Stimulated activated CD4-positive, alpha-beta T cell treated with anti-CD3 and anti-CD28 coated beads, Interleukin-2, amount 100 ng/mL, for 24 hours (primary cell): ENCODE data around the gene GTF2F2.

Experiments
- DNase-seq, 2 donors: peaks; one replicate each; pipeline ENCODE4 v3.0.0-alpha.2; 2020

Gene GTF2F2

DNA sequence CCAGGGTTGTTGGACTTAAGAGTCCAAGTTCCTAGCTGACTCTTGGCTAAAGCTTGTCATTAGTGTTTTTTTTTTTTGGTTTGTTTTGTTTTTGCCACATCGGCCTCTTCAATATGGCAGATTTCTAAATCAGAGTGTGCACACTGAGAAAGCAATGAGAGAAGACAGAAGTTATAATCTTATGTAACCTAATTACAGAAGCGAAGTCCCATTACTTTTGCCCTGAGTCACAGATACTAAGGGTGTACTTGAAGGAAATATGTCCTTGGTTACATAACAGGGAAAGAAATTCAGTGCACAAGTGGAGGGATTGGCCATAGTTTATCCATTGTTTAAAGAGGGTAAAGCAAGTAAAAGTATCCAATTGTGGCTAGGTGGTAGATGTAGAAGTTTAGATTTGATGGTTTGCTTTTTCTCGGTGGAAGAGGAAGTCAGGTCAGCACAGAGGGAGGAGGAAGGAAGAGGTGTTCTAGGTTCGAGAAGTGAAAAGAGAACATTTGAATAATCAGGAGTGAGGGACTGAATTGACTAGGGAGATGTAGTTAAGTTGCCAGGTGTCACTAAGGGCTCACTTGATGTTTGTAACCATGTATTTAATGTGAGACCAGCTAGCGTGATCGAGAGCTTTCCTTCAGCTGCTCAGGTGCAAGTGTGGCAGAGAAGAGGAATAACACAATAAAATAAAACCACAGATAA is 12.2 kb downstream of the GTF2F2 start:
- no peak for DNase-seq

DNA sequence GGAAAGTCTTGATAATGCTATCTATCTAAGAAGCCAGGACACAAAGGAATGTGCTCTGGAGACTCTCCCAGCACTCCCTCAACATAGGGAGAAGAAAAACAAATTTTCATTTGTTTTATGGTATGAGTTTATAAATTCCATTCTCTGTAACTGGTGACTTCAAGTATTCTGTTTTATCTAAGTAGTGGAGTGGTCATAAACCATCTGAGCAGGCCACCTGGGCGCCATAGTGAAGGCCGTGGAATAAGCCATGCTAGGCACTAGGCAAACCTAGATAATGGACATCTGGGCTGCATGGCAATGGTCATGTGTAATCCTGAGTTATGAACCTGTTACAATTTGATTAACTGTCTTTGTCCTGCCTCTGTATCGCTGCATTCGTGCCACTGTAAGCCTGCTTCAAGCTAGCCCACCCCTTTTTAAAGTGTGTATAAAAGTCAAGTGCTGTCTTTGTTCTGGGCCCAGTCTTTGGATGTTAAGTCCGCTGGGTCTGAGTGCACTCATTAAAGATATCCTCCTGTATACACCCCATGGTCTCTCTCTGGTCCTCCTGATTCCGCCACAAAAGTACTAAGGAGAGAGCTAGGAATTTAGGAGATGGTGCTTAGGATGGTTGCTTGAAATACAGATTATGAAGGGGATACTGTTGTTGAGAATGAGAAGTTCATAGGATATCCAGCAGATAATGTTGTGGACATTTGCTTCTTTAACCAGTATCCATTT is 13.2 kb downstream of the GTF2F2 start:
- no peak for DNase-seq

DNA sequence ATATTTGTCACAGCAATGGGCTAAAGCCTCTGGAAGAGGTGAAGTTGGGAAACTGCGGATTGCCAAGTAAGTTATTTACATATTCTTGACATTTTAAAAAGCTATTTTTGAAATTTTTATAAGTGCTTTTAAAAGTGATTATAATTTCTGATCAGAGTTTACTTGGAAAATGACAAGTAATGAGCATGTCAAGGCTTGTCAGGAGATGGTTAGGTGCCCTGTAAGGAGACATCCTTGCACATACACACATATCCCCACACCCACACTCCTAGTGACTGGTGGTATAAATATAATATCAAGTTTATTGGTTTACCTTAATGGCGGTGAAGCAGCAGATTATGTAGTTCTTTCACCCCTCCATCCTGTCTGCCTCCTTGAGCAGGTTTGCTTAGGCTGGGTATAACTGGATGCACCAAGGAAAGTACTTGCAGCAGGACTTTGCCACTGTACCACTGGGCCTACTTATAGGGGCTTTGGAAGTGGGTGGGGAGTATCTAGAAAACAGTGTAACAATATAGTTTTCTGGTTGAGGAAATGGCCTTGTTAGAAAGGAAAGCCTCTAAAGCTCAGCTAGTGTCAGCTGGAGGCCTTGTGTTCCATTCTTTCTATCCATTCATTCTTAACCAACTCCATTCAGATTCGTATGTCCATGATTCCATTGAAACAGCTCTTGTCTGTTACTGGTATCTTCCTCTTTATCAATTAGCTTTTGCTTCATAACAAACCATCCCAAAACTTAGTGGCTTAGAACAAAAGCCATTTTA is 16.6 kb downstream of the GTF2F2 start:
- DNase-seq = no peak

DNA sequence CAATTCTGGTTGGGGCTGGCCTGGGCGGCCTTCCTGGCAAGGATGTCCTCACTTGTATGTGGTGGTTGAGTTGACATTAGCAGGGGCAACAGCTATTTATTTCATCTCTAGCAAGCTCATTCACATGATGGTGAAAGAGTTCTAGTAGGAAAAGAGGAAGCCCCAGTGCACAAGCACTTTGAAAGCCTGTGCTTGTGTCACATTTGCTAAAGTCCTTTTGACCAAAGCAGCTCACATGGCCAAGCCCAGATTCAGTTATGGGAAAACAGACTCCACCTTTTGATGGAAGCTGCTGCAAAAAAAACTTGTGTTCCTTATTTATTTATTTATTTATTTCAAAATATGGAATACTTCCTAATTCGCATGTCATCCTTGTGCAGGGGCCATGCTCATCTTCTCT is 17.2 kb downstream of the GTF2F2 start:
- no peak for DNase-seq

DNA sequence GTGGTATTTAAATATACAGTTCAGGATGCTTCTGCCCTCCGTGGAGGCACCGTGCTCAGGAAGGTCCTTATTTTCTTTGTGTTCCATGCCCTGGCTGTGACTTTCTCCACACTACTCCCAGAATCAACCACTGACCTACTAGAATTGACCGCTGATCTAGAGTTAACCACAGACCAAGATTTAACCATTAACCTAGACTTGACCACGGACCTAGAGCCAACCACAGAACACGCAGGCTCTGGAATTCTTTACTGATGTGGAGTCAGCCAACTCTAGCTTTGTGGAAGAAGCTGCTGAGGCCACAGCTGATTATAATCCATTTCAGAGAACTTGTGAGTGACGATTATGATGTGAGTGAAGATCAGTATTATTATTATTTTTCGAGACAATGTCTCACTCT is 18.0 kb downstream of the GTF2F2 start:
- no peak for DNase-seq

DNA sequence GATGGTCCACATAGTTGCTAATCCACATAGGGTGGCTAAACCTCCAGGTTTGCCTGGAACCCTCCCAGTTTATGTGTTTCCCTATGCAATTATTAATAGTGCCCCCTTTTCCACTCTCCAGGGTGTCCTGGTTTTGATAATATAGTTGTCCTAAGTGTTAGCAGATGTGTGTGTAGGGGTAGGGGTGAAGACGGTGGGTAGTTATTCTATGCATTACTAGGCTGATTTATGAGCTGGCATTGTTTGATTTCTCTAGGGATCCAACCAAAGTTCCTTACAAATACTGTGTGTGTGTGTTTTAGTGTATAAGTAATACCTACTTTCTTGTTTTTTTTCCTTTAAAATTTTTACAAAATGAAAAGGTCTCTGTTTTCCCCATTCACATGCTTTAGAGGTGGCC is 21.1 kb downstream of the GTF2F2 start:
- no peak for DNase-seq

DNA sequence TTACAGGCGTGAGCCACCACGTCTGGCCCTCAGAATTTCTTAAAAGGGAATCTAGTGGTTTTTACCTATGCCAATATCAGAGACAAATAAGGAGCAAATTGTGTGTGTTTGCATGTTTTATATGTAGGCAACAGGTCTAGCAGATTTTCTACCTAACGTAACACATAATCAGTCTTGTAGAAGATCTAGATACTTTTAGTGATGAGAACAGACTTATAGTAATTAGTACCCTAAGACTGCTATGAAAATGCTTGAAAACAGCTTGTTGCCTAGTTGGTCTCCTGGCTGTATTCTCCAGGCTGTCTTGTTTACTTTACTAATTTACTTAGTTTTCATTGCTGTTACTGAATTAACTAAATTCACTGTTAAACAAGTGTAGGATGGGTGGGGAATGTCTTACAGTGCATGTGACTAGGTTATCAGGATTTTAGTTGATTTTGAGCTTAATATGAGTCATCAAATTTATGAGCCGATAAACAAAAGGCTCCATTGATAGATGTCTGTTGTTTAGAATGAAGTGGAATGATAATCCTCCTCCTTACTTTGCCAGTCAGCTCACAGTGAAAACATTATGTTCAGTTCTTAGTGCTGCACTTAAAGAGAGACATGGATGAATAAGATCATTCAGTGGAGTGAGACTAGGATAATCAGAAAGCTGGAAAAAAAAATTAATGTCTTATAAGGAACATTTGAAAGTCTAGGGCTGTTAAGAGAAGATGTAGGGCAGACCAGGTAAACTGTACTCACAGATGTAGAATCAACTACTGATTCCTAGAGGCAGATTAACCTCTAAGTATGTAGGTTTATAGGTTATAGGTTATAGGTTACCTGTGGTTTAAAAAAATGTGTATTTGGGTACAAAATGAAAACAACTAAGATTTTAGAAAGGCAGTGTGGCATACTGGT is 22.4 kb downstream of the GTF2F2 start:
- no peak for DNase-seq

DNA sequence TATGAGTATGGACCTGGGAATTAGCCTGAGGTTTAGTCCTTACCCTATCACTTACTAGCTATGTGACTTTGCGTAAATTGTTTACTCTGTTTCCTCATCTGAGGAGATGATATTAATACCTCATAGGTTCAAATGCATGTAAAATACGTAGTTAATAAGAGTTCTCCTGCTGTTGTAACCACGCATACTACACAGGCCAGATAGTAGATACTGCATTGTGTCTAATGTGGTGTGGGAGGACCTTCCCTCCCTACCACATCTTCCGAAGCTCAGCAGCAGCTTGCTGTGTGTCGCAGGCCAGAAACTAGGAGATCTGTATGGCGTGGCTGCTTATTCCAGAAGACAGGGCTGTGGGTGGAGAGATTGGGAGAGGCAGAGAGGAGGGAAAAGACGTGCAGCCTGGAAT is 23.0 kb downstream of the GTF2F2 start:
- no peak for DNase-seq

DNA sequence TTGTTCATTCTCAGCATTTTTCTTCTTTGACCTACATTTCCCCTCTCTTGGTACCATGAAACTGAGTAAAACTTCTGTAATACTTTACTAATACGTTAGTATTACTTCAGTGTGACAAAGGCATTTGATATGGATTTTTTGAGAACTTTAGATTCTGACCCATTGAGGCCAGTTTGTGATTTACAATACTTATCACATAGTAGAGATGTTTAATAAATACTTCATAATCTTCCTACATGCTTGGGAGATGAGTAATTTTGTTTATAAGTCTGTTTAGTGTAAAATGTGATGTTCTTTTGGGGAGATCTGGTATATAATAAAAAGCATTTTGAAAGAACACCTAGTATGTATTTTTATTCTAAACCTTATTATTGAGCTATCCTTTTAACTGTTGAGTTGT is 29.7 kb downstream of the GTF2F2 start:
- no peak for DNase-seq

DNA sequence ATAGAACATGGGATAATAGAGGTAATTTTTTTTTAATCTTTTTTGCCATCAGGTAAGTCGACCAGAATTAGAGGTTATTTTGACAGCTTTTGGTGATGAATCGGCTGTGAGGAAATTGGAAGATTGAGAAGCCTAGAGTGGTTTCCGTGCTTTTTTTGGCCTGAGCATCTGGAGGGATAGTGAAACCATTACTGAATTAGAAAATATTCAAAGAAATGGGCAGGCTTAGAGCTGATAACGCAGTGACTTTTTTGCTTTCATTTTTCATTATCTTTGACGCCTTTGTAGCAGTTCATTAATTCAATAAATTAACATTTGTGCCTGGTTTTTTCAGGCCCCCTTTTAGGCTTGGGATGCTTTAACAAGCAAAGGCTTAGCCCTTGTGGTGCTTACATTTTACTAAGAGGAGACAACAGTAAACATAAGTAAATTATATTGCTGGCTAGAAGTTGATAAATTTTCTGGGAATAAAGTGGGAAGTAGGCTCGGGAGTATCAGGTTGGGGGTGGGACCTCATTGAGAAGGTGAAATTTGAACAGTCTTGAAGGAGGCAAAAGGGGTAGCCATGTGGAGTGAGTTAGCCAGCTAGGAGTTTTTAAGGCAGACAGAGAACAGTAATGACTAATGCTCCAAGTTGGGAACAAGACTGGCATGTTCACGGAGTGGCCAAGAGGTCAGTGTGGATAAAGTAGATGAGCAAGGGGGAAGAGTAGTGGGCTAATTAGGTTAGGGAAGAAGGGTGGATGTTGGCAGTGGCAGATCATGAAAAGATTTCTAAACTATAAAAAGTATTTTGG is 36.5 kb downstream of the GTF2F2 start:
- no peak for DNase-seq

DNA sequence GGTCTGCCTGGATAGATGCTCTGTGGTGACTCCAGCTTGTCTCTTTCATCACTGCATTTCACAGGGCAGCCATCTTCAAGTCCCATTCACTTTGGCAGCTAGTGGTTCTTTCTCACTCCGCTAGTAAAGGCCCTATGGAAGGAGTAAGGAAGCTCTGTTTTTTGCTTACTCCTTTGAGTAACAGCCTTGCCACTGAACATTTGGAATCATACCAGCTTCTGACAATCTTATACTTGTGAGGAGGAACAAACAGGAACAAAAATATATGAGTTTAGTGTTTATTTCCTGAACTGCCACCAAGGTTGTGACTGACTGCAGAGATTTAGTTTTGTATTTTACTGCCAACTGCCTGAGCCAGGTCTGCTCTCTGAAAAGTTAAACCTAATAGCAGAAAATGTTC is 41.9 kb downstream of the GTF2F2 start:
- no peak for DNase-seq

DNA sequence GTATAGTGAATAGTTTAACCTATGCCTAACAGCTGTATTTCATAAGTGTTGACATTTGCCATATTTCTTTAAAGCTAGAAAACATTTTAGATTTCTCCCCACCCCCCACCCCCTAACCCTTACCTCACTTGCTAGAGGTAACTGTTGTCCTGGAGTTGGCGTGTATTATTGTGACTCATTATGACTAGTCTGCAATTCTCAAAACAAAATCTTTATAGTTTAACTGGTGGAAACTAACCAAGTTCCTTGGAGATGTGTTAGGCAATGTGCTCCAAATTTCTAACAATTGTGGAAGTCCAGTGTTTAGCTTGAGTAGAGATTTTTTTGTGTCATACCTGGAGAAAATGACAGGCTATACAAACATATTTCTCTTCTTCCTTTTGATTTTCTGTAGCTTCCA is 42.5 kb downstream of the GTF2F2 start:
- no peak for DNase-seq

DNA sequence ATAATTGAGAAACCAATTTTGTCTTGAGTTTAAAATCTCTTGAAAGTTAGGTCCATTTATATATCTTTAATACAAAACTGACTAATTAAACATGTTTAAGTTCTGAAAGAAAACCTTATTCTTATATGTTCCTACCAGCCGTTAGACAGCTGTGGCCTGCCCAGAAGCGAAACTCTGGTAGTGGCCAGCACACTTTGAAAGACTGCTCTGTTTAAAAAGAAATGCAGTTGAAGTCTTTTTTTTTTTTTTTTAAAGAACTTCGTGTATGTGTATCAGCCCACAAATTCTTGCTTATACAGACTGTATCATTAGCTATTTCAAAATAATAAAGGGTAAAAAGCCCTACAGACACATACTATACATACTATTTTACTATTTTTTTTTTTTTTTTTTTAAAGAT is 46.5 kb downstream of the GTF2F2 start:
- no peak for DNase-seq

DNA sequence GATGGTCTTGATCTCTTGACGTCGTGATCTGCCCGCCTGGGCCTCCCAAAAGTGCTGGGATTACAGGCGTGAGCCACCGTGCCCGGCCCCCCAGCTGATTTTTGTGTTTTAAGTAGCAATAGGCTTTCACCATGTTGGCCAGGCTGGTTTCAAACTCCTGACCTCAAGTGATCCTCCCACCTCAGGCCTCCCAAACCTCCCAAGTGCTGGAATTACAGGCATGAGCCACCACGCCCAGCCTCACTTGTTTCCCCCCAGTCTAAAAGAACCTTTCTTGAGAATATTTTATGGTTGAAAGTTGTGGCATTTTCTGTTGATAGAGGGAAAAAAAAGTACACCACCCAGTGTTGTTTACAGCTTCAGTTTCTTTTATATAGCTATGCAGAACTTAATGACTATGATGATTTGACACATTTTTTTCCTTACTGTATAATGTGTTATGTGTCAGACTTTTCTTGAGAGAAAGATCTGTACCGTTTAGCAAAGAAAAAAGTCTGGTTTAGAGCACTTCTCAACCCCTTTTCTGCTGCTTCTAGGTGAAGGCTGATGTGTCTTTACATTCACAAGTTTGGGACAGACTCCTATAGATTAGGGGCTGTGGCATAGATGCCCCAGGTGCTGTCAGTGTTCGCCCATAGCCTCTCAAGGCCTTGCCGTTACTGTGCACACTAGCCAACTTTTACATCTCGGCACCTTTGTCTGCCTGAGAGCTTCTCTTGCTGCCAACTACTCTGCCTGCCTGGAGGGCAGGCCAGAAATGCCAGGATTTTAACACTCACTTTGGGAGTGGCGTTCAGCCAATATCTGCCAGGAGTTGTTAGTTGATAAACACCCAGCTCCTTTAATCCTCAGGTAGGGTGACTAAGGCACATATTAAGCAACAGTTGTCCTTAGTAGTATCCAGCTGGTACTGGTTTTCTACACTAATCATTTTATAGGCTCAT is 47.6 kb downstream of the GTF2F2 start:
- DNase-seq = no peak

DNA sequence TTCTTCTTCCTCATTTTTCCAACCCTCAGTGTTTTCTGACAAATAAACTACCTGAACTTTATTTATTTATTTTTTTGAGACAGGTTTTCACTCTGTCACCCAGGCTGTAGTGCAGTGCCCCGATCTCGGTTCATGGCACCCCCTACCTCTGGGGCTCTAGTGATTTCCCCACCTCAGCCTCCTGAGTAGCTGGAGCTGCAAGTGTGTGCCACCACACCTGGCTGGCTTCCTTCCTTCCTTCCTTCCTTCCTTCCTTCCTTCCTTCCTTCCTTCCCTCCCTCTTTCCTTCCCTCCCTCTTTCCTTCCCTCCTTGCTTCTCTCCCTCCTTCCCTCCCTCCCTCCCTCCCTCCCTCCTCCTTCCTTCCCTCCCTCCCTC is 48.2 kb downstream of the GTF2F2 start:
- DNase-seq = no peak

DNA sequence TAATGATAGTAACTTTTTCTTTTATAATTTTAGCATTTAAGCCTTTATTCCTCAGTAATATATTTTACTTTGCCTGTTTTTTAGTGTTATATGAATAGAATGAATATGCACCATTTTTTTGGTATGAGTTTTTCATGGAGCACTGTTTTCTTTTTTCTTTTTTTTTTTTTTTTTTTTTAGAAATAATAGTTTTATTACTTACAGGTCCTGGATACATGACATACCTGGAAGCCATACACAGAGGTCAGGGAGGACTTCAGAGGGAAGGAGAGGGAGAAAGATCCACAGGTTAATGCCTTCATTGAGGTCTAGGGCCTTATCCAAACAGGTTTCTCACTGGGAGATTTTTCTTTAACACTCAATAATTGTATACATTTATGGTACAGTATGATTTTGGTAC is 54.2 kb downstream of the GTF2F2 start:
- DNase-seq = no peak

DNA sequence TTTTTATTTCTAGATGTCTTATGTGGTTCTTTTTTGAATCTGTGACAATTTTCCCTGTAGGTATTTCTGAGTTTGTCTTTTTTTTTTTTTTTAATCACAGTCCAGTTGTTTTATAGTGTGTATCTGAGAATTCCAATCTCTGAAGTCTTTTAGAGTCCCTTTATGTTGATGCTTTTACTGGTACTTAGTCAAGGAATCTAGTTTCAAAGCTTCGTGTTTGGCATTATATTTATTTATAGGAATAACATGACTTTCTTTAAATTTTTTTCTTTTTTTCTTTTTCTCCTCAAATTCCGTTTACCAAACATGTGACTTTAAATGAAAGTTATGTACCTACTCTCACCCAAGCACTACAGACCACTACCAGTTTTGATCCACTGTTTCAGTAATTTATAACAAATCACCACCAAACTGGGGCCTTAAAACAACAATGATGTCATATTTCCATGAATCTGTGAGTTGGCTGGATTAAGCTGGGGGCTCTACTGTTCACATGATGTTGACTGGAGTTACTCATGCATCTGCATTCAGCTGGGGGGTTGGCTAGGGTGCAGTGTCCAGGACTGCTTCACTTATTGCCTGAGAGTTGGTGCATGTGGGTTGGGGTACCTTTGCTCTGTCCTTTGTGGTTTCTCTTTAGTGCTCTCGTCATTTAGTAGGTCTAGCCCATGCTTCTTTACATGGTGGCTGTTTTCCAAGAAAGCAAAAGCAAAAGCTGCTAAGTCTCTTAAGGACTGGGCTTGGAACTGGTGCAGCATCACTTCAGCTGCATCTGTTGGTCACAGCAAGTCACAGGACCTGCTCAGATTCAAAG is 58.2 kb downstream of the GTF2F2 start:
- no peak for DNase-seq

DNA sequence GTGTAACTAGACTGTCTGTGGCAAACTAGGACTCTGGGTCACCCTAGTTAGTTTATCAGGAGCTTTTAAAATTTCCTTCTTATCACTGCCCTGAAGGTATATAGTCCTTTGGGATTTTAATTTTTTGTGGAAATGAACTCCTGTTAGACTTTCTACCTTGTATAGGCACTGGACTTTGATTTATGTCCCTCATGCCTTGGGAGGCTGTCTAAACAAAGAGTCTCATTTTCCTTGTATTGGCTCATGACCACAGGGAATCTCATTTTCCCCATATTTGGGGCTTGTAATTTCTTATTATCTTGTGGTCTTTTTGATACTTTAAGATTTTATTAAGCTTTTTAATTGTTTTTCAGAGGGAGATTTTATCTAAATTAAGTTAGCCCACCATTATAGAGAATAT is 59.1 kb downstream of the GTF2F2 start:
- no peak for DNase-seq

DNA sequence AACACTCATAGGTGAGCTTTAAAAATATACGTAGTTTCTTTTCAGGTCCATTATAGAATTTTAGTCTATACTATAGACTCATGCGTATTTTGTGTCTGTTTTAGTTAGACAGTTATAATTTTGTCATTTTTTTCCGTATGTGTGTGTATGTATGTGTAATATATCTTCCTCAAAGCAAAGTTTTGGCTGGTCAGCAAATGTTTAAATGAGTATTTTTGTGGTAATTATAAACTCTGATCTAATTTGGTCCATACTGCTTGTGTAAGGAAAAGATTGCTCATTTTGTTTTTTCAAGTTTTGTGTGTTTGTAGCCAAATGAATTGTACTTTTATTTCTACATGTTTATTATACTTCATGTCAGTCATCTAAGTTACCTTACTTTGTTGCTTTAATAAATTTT is 60.0 kb downstream of the GTF2F2 start:
- DNase-seq = no peak
